Small intestine (tissue), 7 donors: ENCODE results near the gene FITM2. TPM values are rescaled to one million over a fixed set of nuclear protein-coding genes. Genes with fewer than 3 reads are reported as not detected.

ENCODE experiments used
- DNase-seq, 2 donors: peaks; one replicate each; pipeline versions ENCODE4 v3.0.0 to v3.0.0-alpha.2; 2013
- FAIRE-seq: peaks from 2 replicates; lab custom pipeline; 2012; peaks lifted over from hg19 to GRCh38; lab: Jason Lieb, UNC
- H3K27ac ChIP-seq, 3 donors: one replicate each; pipeline ENCODE4 v1.5.1; 2013; ENCODE audit warnings: low read length in 2 of 3, mild to moderate bottlenecking in 2 of 3, control low read depth in 1 of 3, inconsistent platforms in 1 of 3, low read depth in 1 of 3, moderate library complexity in 1 of 3
- H3K27me3 ChIP-seq, 3 donors: one replicate each; pipeline ENCODE4 v1.6.1; 2013; ENCODE audit warnings: low read length in 3 of 3, inconsistent platforms in 1 of 3; ENCODE audit not compliant: control insufficient read depth in 3 of 3, insufficient read depth in 3 of 3
- H3K36me3 ChIP-seq, 3 donors: one replicate each; pipeline ENCODE4 v1.6.1; 2013; ENCODE audit warnings: low read length in 3 of 3, inconsistent platforms in 1 of 3, low read depth in 1 of 3, mild to moderate bottlenecking in 1 of 3, moderate library complexity in 1 of 3; ENCODE audit not compliant: control insufficient read depth in 3 of 3, insufficient read depth in 2 of 3
- H3K4me1 ChIP-seq, 3 donors: one replicate each; pipeline ENCODE4 v1.6.1; 2013; ENCODE audit warnings: low read length in 2 of 3, inconsistent platforms in 1 of 3, low read depth in 1 of 3, mild to moderate bottlenecking in 1 of 3, moderate library complexity in 1 of 3; ENCODE audit not compliant: control insufficient read depth in 3 of 3, insufficient read depth in 2 of 3
- H3K4me3 ChIP-seq, 3 donors: one replicate each; pipeline ENCODE4 v1.5.1; 2013; ENCODE audit warnings: low read length in 3 of 3, control low read depth in 1 of 3, inconsistent platforms in 1 of 3, low read depth in 1 of 3, mild to moderate bottlenecking in 1 of 3, moderate library complexity in 1 of 3
- H3K9me3 ChIP-seq, 2 donors: one replicate each; pipeline ENCODE4 v1.6.1; 2013; ENCODE audit warnings: low read depth in 1 of 2, low read length in 1 of 2; ENCODE audit not compliant: control insufficient read depth in 2 of 2, insufficient read depth in 1 of 2
- WGBS, 3 donors: extraction: QIAGEN DNeasy Blood & Tissue Kit; methylation state at CpG; one replicate each; pipeline ENCODE4 v1.1.7; 2013; 5-methylcytosine and 5-hydroxymethylcytosine counted together
- polyA plus RNA-seq, 4 donors: library from polyadenylated mRNA; stranded (reverse) in 3 of 4; unstranded in 1 of 4; fragments of 200-250 nt in 3 of 4; fragments of 120-200 nt in 1 of 4; gene quantifications; one replicate each; pipeline versions ENCODE4 v1.2.1 to v1.2.3, GENCODE V29; 2013
- donor health status: healthy with polysubstance abuse.
- donor health status: control.
- donor health status: control.
- donor health status: Bipolar disorder and iron deficiency.
- donor health status: healthy.

FITM2 gene
- polyA plus RNA-seq, 4 donors = 2.0 to 8.3 (median 4.5) TPM

DNA sequence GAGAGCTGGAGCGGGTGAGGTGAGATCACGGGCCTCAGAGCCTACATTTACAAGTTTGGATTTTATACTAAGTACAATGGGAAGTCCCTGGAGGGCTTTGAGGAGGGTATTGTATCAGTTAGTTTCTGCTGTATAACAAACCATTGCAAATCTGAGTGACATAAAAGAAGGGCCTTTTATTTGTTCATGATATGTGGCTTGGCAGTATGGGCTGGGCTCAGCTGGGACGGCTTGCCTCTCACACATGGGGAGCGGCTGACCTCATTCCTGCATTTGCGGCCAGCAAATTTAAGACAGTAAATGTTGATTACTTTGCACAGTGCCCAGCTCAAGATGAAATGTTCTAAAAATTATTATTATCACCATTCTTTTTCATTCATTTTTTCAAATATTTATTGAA, 42.2 kb downstream of the FITM2 start:
- DNase-seq = no peak
- no peak for FAIRE-seq
- H3K9me3 ChIP-seq = peaks cover 0 to 8% of the 10 kb centered on the region in 2 donors
- no peak overlapping the region for H3K27ac ChIP-seq
- peaks cover 0 to 8% (median 0%) of the 10 kb centered on the region in 3 donors for H3K36me3 ChIP-seq
- H3K4me1 ChIP-seq = no peaks in the 10 kb centered on the region
- no peak overlapping the region for H3K4me3 ChIP-seq
- H3K27me3 ChIP-seq = no peaks in the 10 kb centered on the region
- 92 to 95% (median 94%) methylated on average over 5 of the region's 5 CpGs for WGBS, 3 donors

DNA sequence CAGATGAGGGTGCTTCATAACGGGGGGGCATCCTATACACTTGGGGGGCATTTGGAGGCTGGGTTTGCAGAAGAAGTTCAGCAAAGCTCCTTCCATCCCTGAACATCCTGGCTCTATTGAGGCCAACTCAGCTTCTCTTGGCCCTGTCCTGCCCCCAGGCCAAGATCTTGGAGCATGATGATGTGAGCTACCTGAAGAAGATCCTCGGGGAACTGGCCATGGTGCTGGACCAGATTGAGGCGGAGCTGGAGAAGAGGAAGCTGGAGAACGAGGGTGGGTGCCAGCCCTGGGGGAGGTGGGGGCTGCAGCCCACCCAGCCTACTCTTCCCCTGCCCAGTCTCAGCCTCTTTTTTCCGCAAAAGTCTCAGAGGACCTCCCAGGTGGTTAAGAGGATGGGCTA, 46.7 kb downstream of the FITM2 start:
- FAIRE-seq (no peak), DNase-seq (no peak)
- H3K4me1 ChIP-seq = no peaks in the 10 kb centered on the region
- peaks cover 0 to 2% (median 0%) of the 10 kb centered on the region in 3 donors for H3K36me3 ChIP-seq
- WGBS, 3 donors = 66 to 75% (median 66%) methylated on average over 5 of the region's 5 CpGs
- no peaks in the 10 kb centered on the region for H3K27me3 ChIP-seq
- peaks cover 0 to 2% of the 10 kb centered on the region in 2 donors for H3K9me3 ChIP-seq
- no peak overlapping the region for H3K27ac ChIP-seq
- H3K4me3 ChIP-seq = no peak overlapping the region

DNA sequence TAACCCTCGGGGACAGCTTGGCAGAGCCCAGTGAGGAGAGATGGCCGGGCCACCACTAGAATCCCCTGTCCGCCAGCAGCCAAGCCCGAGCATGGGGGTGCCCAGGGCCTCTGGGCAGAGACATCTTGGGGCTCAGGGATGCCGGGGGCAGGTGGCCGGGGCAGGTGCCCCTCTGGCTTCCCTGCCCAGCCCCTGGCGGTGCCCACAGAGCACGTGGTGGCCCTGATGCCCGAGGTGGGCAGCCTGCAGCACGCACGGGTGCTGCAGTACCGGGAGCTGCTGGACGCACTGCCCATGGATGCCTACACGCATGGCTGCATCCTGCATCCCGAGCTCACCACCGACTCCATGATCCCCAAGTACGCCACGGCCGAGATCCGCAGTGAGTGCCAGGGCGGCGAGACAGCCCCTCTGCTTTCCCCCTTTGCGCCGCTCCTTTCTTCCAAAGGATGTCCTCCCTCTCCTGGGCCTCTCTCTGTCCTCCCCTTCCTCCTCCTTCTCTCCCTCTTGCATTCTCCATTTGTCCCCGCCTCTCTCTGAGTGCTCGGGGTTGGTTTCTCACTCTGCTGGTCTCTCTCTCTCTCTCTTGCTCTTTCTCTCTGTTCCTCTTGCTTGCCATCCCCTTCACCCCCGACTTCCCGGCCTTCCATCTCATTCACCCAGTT, 52.6 kb downstream of the FITM2 start:
- WGBS, 3 donors = 88 to 94% (median 89%) methylated on average over 24 to 28 of the region's 28 CpGs
- no peak for DNase-seq
- Histone ChIP-seq H3K4me1 (no peaks in the 10 kb centered on the region), H3K27me3 (no peaks in the 10 kb centered on the region), H3K4me3 (no peak overlapping the region), H3K27ac (no peak overlapping the region), H3K36me3 (no peaks in the 10 kb centered on the region), H3K9me3 (no peaks in the 10 kb centered on the region)
- no peak for FAIRE-seq

DNA sequence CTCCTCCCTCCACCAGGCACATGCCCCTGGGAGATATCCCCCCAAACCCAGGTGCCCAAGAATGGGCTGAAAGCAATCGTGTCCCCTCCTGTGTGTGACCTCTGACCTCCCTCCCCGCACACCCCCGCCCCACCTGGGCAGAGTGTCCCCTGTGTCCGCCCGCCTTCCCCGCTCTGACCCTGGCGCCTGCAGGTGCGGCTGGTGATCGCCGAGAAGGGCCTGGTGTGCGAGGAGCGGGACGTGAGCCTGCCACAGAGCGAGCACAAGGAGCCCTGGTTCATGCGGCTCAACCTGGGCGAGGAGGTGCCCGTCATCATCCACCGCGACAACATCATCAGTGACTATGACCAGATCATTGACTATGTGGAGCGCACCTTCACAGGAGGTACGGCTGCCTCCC, 54.0 kb downstream of the FITM2 start:
- no peak for DNase-seq
- Histone ChIP-seq H3K9me3 (no peaks in the 10 kb centered on the region), H3K4me1 (no peaks in the 10 kb centered on the region), H3K36me3 (no peaks in the 10 kb centered on the region), H3K4me3 (no peak overlapping the region), H3K27me3 (no peaks in the 10 kb centered on the region), H3K27ac (no peak overlapping the region)
- 87 to 90% (median 90%) methylated on average over 21 of the region's 21 CpGs for WGBS, 3 donors
- FAIRE-seq = no peak

DNA sequence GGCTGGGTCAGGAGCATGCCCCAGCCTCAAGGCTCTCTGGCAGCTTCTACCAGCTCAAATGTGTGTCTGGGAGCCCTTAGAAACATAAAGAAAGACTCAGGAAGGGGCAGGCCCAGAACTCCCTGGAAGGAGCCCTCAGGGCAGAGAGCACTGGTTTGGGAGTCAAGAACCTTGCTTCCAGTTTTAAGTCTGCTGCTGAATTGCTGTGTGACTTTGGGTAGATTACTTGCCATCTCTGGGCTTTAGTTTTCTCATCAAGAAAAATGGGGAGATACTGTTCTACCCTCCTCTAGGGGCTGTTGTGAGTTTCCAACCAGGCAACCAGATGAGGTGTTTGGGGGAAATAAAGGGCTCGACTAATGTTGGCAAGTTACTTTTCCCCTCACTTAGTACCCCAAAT, 55.1 kb downstream of the FITM2 start:
- H3K4me3 ChIP-seq = no peak overlapping the region
- no peaks in the 10 kb centered on the region for H3K27me3 ChIP-seq
- 92 to 96% (median 93%) methylated on average over 1 of the region's 1 CpG for WGBS, 3 donors
- no peak overlapping the region for H3K27ac ChIP-seq
- H3K36me3 ChIP-seq = no peaks in the 10 kb centered on the region
- H3K4me1 ChIP-seq = no peaks in the 10 kb centered on the region
- FAIRE-seq (no peak), DNase-seq (no peak)
- no peaks in the 10 kb centered on the region for H3K9me3 ChIP-seq

DNA sequence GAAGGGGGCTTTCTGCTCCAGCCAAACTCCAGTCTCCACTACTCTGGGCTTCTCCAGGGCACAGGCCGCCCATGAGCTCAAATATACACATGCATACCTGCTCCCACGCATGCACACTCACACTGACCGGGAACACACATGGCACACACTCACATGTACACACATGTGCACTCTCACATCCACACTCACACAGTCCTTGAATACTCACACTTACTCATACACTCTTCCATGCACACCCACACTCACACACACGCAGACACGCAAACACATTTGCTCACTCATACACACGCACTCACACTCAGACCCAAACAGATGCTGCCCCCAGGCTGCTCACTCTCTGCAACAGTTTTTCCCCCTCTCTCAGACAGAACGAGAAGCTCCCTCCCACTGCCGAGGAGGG, 56.9 kb downstream of the FITM2 start:
- no peak overlapping the region for H3K4me3 ChIP-seq
- no peak for DNase-seq
- 85 to 92% (median 86%) methylated on average over 8 of the region's 8 CpGs for WGBS, 3 donors
- H3K36me3 ChIP-seq = no peaks in the 10 kb centered on the region
- H3K9me3 ChIP-seq = no peaks in the 10 kb centered on the region
- H3K27ac ChIP-seq = no peak overlapping the region
- no peak for FAIRE-seq
- peaks cover 0 to 5% (median 0%) of the 10 kb centered on the region in 3 donors for H3K27me3 ChIP-seq
- H3K4me1 ChIP-seq = no peaks in the 10 kb centered on the region

DNA sequence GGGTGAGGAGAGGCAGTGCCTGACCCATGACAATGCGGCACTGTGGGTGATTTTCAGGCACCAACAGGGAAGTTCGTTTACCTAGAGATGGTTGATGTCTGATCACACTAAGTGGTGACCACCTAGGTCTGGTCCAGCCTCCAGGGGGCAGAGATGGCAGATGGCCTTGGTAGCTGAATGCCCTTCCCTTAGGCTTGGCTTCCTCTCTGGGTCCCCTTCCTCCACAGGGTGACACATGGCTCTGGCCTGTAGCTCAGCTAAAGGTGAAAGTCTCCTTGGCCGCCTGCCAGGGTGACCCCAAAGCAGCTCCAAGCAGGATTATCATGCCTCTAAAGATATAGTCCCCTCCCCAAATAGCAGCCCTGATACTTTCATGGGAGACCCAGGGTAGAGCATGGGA, 57.5 kb downstream of the FITM2 start:
- Histone ChIP-seq H3K36me3 (no peaks in the 10 kb centered on the region), H3K27ac (no peak overlapping the region), H3K4me1 (no peaks in the 10 kb centered on the region), H3K9me3 (no peaks in the 10 kb centered on the region), H3K27me3 (peaks cover 0 to 7% (median 0%) of the 10 kb centered on the region in 3 donors), H3K4me3 (no peak overlapping the region)
- WGBS, 3 donors = 65 to 76% (median 72%) methylated on average over 3 of the region's 3 CpGs
- DNase-seq (peak; percentile 3 to 11), FAIRE-seq (no peak)
